IMR-90 (cell line): ENCODE measurements around the gene LGALS12. TPM values are rescaled to one million over a fixed set of nuclear protein-coding genes. Genes with fewer than 3 reads are reported as not detected.

Experiments
- ATAC-seq: fragments of 200-7000 bp; cut with Tn5 transposase; 2 replicates; pipeline ENCODE4 v1.9.1; 2020; ENCODE audit warnings: low read depth, mild to moderate bottlenecking, moderate library complexity
- BruUV-seq: library from RNA; stranded (reverse); fragments of 400-500 nt; replicated peaks from 2 replicates; lab custom pipeline; 2021; lab: Mats Ljungman, UMichigan
- CTCF ChIA-PET: fragments of 300-600 bp; formaldehyde crosslinking; extraction: SDS; loops from one replicate; lab custom pipeline; 2021; ENCODE audit warnings: antibody characterized with exemption; lab: Yijun Ruan, JAX
- POLR2A ChIA-PET: fragments of 300-600 bp; sonication (Branson Sonifier 250); formaldehyde crosslinking; loops from one replicate; lab custom pipeline; 2022; ENCODE audit warnings: antibody characterized with exemption; ENCODE audit not compliant: unreplicated experiment; lab: Charles Lee
- DNase-seq: peaks from one replicate; pipeline ENCODE4 v3.0.0; 2013
- H2AFZ ChIP-seq: replicated peaks from 2 replicates; pipeline ENCODE3; 2013; ENCODE audit warnings: low read length, mild to moderate bottlenecking; ENCODE audit not compliant: poor library complexity
- H2AK5ac ChIP-seq: 2 replicates; pipeline ENCODE4 v1.6.1; 2013; ENCODE audit warnings: low read depth, low read length, inconsistent platforms
- H2AK9ac ChIP-seq: replicated peaks from 2 replicates; pipeline ENCODE3; 2013; ENCODE audit warnings: mild to moderate bottlenecking, low read depth, low read length, moderate library complexity; ENCODE audit not compliant: poor library complexity
- H2BK120ac ChIP-seq: 2 replicates; pipeline ENCODE4 v1.6.1; 2013; ENCODE audit warnings: low read depth, low read length, inconsistent platforms
- H2BK15ac ChIP-seq: 3 replicates; pipeline ENCODE4 v1.6.1; 2013; ENCODE audit warnings: low read depth, low read length, inconsistent platforms
- H2BK20ac ChIP-seq: 2 replicates; pipeline ENCODE4 v1.6.1; 2013; ENCODE audit warnings: low read depth, mild to moderate bottlenecking, inconsistent platforms, low read length, moderate library complexity
- H2BK5ac ChIP-seq: 2 replicates; pipeline ENCODE4 v1.6.1; 2013; ENCODE audit warnings: mild to moderate bottlenecking, low read depth, low read length, inconsistent platforms; ENCODE audit not compliant: poor library complexity, severe bottlenecking
- H3K14ac ChIP-seq: replicated peaks from 2 replicates; pipeline ENCODE4 v1.6.1; 2013; ENCODE audit warnings: low read depth, low read length, inconsistent platforms
- H3K18ac ChIP-seq: 2 replicates; pipeline ENCODE4 v1.6.1; 2013; ENCODE audit warnings: low read depth, low read length, control low read depth
- H3K23ac ChIP-seq: 2 replicates; pipeline ENCODE4 v1.6.1; 2013; ENCODE audit warnings: low read depth, low read length, inconsistent platforms
- H3K27ac ChIP-seq: 2 replicates; pipeline ENCODE4 v1.5.1; 2013; ENCODE audit warnings: mild to moderate bottlenecking, control low read depth, low read length; ENCODE audit not compliant: insufficient read depth
- H3K27me3 ChIP-seq: 2 replicates; pipeline ENCODE4 v1.6.1; 2013; ENCODE audit warnings: low read length; ENCODE audit not compliant: control insufficient read depth, insufficient read depth
- H3K36me3 ChIP-seq: 2 replicates; pipeline ENCODE4 v1.6.1; 2013; ENCODE audit warnings: low read length, mixed read lengths; ENCODE audit not compliant: control insufficient read depth, insufficient read depth
- H3K4ac ChIP-seq: 2 replicates; pipeline ENCODE4 v1.6.1; 2013; ENCODE audit warnings: low read depth, low read length, inconsistent platforms
- H3K4me1 ChIP-seq: 2 replicates; pipeline ENCODE4 v1.6.1; 2013; ENCODE audit warnings: low read length, mixed read lengths; ENCODE audit not compliant: control insufficient read depth, insufficient read depth
- H3K4me2 ChIP-seq: 2 replicates; pipeline ENCODE4 v1.6.1; 2013; ENCODE audit warnings: low read depth, mild to moderate bottlenecking, control low read depth, low read length, moderate library complexity
- H3K4me3 ChIP-seq: 2 replicates; pipeline ENCODE4 v1.5.1; 2013; ENCODE audit warnings: low read depth, mild to moderate bottlenecking, control low read depth, low read length, moderate library complexity; ENCODE audit not compliant: insufficient read depth
- H3K56ac ChIP-seq: 2 replicates; pipeline ENCODE4 v1.6.1; 2013; ENCODE audit warnings: low read length, inconsistent platforms; ENCODE audit not compliant: insufficient read depth; ENCODE audit errors: extremely low read depth
- H3K79me1 ChIP-seq, 2 experiments: 2 replicates each; pipeline ENCODE4 v1.6.1; 2013; ENCODE audit warnings: low read length in 2 of 2, inconsistent platforms in 1 of 2, low read depth in 1 of 2
- H3K9ac ChIP-seq: 2 replicates; pipeline ENCODE4 v1.6.1; 2013; ENCODE audit warnings: low read depth, low read length, control low read depth
- H3K9me1 ChIP-seq: 2 replicates; pipeline ENCODE4 v1.6.1; 2013; ENCODE audit warnings: low read length, inconsistent platforms; ENCODE audit not compliant: insufficient read depth
- H3K9me3 ChIP-seq: 2 replicates; pipeline ENCODE4 v1.6.1; 2013; ENCODE audit warnings: low read length; ENCODE audit not compliant: control insufficient read depth, insufficient read depth
- H4K20me1 ChIP-seq: 2 replicates; pipeline ENCODE4 v1.6.1; 2013; ENCODE audit warnings: low read length, inconsistent platforms; ENCODE audit not compliant: insufficient read depth
- H4K5ac ChIP-seq: 2 replicates; pipeline ENCODE4 v1.6.1; 2013; ENCODE audit warnings: mild to moderate bottlenecking, low read depth, low read length, control low read depth
- H4K8ac ChIP-seq, 2 experiments: 2 replicates each; pipeline ENCODE4 v1.6.1; 2013; ENCODE audit warnings: low read depth in 2 of 2, low read length in 2 of 2, control low read depth in 1 of 2, inconsistent platforms in 1 of 2
- H4K91ac ChIP-seq: 2 replicates; pipeline ENCODE4 v1.6.1; 2013; ENCODE audit warnings: low read depth, low read length, inconsistent platforms; ENCODE audit not compliant: insufficient read depth
- BHLHE40 ChIP-seq: fragments of 150-350 bp; IDR thresholded peaks from 2 replicates; pipeline ENCODE4 v1.6.1; 2016; ENCODE audit warnings: mild to moderate bottlenecking, low read depth, low read length
- CEBPB ChIP-seq: IDR thresholded peaks from 2 replicates; pipeline ENCODE4 v1.6.1; 2012; ENCODE audit warnings: low read depth, low read length, improper control_type of control experiment
- CHD1 ChIP-seq: IDR thresholded peaks from 2 replicates; pipeline ENCODE4 v1.6.1; 2012; ENCODE audit warnings: low read depth, low read length, improper control_type of control experiment
- ELK1 ChIP-seq: fragments of 150-350 bp; IDR thresholded peaks from 2 replicates; pipeline ENCODE4 v1.6.1; 2016; ENCODE audit warnings: low read depth, mild to moderate bottlenecking, low read length, moderate library complexity, borderline replicate concordance
- FOS ChIP-seq: fragments of 150-350 bp; IDR thresholded peaks from 2 replicates; pipeline ENCODE4 v1.6.1; 2016; ENCODE audit warnings: low read depth, low read length
- MAFK ChIP-seq: IDR thresholded peaks from 2 replicates; pipeline ENCODE4 v1.6.1; 2012; ENCODE audit warnings: low read depth, low read length, improper control_type of control experiment
- MAZ ChIP-seq: IDR thresholded peaks from 2 replicates; pipeline ENCODE4 v1.6.1; 2012; ENCODE audit warnings: low read depth, mild to moderate bottlenecking, low read length, improper control_type of control experiment, moderate library complexity, borderline replicate concordance
- NFE2L2 ChIP-seq: fragments of 150-350 bp; IDR thresholded peaks from 2 replicates; pipeline ENCODE4 v1.6.1; 2016; ENCODE audit warnings: low read depth, mild to moderate bottlenecking, low read length
- POLR2A ChIP-seq: IDR thresholded peaks from 2 replicates; pipeline ENCODE4 v1.6.1; 2012; ENCODE audit warnings: mild to moderate bottlenecking, low read depth, low read length
- RAD21 ChIP-seq: IDR thresholded peaks from 2 replicates; pipeline ENCODE4 v1.6.1; 2012; ENCODE audit warnings: low read length, improper control_type of control experiment
- RCOR1 ChIP-seq: IDR thresholded peaks from 2 replicates; pipeline ENCODE4 v1.6.1; 2012; ENCODE audit warnings: mild to moderate bottlenecking, low read length, improper control_type of control experiment; ENCODE audit not compliant: insufficient replicate concordance
- RFX5 ChIP-seq: IDR thresholded peaks from 2 replicates; pipeline ENCODE4 v1.8.0; 2012; ENCODE audit warnings: low read depth, mild to moderate bottlenecking, low read length, moderate library complexity
- SMC3 ChIP-seq: fragments of 150-350 bp; IDR thresholded peaks from 2 replicates; pipeline ENCODE4 v1.6.1; 2016; ENCODE audit warnings: low read depth, mild to moderate bottlenecking, antibody characterized with exemption, low read length, moderate library complexity
- WGBS, 2 experiments: methylation state at CpG; one replicate each; pipeline versions ENCODE4 v1.1.5 to v1.1.7; 2013; ENCODE audit warnings: missing lambda C conversion rate in 2 of 2; ENCODE audit not compliant: insufficient read length in 1 of 2; ENCODE audit errors: extremely low coverage in 2 of 2; 5-methylcytosine and 5-hydroxymethylcytosine counted together
- dilution Hi-C: fragments of 300-500 bp; cut with HindIII; formaldehyde crosslinking; loops from one replicate; pipeline ENCODE4 v1.14.3; 2018; ENCODE audit warnings: low sequenced_read_pairs; ENCODE audit not compliant: unreplicated experiment
- in situ Hi-C: fragments of 300-500 bp; cut with MboI; formaldehyde crosslinking; loops from 3 replicates; pipeline ENCODE4 v1.14.3; 2019; ENCODE audit warnings: low sequenced_read_pairs, inconsistent platforms, mixed read lengths
- intact Hi-C: fragments of 100-400 bp; cut with micrococcal nuclease; formaldehyde crosslinking; loops from 2 replicates; pipeline ENCODE4 v1.10.0; 2022
- polyA plus RNA-seq, 3 experiments: library from polyadenylated mRNA; depleted of rRNA; stranded (reverse); fragments of >200 nt; gene quantifications; 2 replicates each; pipeline ENCODE4 v1.2.3, GENCODE V29; 2012; ENCODE audit warnings: low replicate concordance in 1 of 3
- total RNA-seq: library from RNA; depleted of rRNA; stranded (reverse); fragments of >200 nt; gene quantifications from 2 replicates; pipeline ENCODE4 v1.2.3, GENCODE V29; 2012
- TF ChIP-seq, protein P1 (sequence below): conservative IDR thresholded peaks from 2 replicates; pipeline ENCODE4 v1.5.1; 2012; ENCODE audit warnings: mild to moderate bottlenecking, low read depth, low read length, improper control_type of control experiment
- TF ChIP-seq, protein P2 (sequence below): fragments of 150-350 bp; IDR thresholded peaks from 2 replicates; pipeline ENCODE4 v1.6.1; 2017; ENCODE audit warnings: mild to moderate bottlenecking, antibody characterized with exemption, low read length, low read depth

The LGALS12 gene
- total and polyA plus RNA-seq, 2 of the 4 experiments (the other 2 are of a cell fraction): not detected

DNA sequence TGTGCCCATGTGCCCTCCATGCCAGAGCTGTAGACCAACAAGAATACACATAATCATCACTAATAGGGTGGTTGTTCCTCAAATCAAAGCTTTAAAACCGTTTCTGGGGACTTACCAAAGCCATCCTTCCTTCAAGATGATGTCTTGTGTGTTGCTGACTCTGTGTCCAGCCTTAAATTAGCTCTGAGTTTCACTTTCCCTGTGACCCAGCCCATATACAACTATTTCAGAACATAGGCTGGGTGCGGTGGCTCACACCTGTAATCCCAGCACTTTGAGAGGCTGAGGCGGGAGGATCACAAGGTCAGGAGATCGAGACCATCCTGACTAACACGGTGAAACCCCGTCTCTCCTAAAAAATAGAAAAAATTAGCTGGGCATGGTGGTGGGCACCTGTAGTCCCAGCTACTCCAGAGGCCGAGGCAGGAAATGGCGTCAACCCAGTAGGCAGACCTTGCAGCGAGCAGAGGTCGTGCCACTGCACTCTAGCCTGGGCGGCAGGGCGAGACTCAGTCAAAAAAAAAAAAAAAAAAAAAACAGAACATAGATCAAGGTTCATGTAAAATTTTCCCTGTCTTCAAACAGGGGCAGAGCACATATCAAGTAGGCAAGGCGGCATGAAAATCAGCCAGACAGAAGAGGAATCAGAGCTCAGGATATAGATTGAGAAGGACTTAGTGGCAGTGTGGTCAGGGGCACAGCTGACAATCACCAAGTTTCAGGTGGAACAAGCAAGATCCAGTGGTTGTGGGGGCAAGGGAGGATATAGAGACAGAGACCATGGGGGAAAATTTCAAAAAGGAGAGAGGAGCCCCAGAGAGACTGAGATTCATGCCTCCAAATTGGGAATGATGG, 57.5 kb downstream of the LGALS12 start, which contains the start of gene PLAAT2:
PLAAT2 (minus strand) TSS at position 179 of the 855 bp plus-strand sequence; CDS start at position 124, 55 bp downstream.
- Histone ChIP-seq H3K4me2 (no peak within 1 kb of the TSS), H3K4ac (no peak within 1 kb of the TSS), H3K4me1 (peaks cover 3% of the 10 kb centered on the region; the same call in 1 of the 2 replicates), H3K27me3 (peaks cover 29% of the 10 kb centered on the region), H4K8ac (no peak within 1 kb of the TSS), H2AFZ (no peak within 1 kb of the TSS), H3K79me1 (no peaks in the 10 kb centered on the region), H2AK9ac (no peak within 1 kb of the TSS), H3K23ac (no peak within 1 kb of the TSS), H3K9me3 (no peaks in the 10 kb centered on the region), H3K9ac (no peak within 1 kb of the TSS), H2BK120ac (no peak within 1 kb of the TSS), H2BK15ac (no peak within 1 kb of the TSS), H4K20me1 (no peaks in the 10 kb centered on the region), H3K27ac (no peak within 1 kb of the TSS), H3K4me3 (no peak within 1 kb of the TSS), H3K18ac (no peak within 1 kb of the TSS), H2AK5ac (no peak within 1 kb of the TSS), H4K5ac (no peak within 1 kb of the TSS), H3K56ac (no peak within 1 kb of the TSS), H2BK20ac (no peak within 1 kb of the TSS), H2BK5ac (no peak within 1 kb of the TSS), H4K91ac (no peak within 1 kb of the TSS), H3K9me1 (peaks cover 3% of the 10 kb centered on the region; the same call in 1 of the 2 replicates), H3K36me3 (no peaks in the 10 kb centered on the region), H3K14ac (no peak within 1 kb of the TSS)
- ATAC-seq: no peak
- CTCF ChIA-PET: no interaction called here
- 100% methylated on average over 1 of the region's 13 CpGs; no CpG with 5 or more reads in 1 of the 2 experiments for WGBS, 2 experiments
- dilution Hi-C loops: no loop called here
- BruUV-seq: no TSS peak
- in situ Hi-C loops: no loop called here
- DNase-seq: no peak
- POLR2A ChIA-PET: no interaction called here
- intact Hi-C loops: no loop called here
- TF ChIP-seq MAZ (no peak), ELK1 (no peak), BHLHE40 (no peak), RAD21 (no peak), RCOR1 (no peak), CHD1 (no peak), POLR2A (no peak), MAFK (no peak), SMC3 (no peak), NFE2L2 (no peak), RFX5 (no peak), CEBPB (no peak), FOS (no peak)
- TF ChIP-seq, protein P1, sequence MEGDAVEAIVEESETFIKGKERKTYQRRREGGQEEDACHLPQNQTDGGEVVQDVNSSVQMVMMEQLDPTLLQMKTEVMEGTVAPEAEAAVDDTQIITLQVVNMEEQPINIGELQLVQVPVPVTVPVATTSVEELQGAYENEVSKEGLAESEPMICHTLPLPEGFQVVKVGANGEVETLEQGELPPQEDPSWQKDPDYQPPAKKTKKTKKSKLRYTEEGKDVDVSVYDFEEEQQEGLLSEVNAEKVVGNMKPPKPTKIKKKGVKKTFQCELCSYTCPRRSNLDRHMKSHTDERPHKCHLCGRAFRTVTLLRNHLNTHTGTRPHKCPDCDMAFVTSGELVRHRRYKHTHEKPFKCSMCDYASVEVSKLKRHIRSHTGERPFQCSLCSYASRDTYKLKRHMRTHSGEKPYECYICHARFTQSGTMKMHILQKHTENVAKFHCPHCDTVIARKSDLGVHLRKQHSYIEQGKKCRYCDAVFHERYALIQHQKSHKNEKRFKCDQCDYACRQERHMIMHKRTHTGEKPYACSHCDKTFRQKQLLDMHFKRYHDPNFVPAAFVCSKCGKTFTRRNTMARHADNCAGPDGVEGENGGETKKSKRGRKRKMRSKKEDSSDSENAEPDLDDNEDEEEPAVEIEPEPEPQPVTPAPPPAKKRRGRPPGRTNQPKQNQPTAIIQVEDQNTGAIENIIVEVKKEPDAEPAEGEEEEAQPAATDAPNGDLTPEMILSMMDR: no peak
- TF ChIP-seq, protein P2, sequence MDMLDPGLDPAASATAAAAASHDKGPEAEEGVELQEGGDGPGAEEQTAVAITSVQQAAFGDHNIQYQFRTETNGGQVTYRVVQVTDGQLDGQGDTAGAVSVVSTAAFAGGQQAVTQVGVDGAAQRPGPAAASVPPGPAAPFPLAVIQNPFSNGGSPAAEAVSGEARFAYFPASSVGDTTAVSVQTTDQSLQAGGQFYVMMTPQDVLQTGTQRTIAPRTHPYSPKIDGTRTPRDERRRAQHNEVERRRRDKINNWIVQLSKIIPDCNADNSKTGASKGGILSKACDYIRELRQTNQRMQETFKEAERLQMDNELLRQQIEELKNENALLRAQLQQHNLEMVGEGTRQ: no peak
